HCT116 (cell line): Measurements from ENCODE around the gene GKAP1. TPM values are rescaled to one million over a fixed set of nuclear protein-coding genes. Genes with fewer than 3 reads are reported as not detected.

Source experiments
- ATAC-seq: fragments of 200-7000 bp; cut with Tn5 transposase; 2 replicates; pipeline ENCODE4 v1.9.1; 2020; ENCODE audit warnings: mild to moderate bottlenecking, moderate library complexity
- BruUV-seq: library from RNA; stranded (reverse); fragments of 400-500 nt; replicated peaks from 2 replicates; lab custom pipeline; 2021; lab: Mats Ljungman, UMichigan
- CTCF ChIA-PET: fragments of 300-600 bp; sonication (Branson Sonifier 250); formaldehyde crosslinking; loops from one replicate; lab custom pipeline; 2021; ENCODE audit warnings: antibody characterized with exemption; lab: Charles Lee
- POLR2A ChIA-PET: fragments of 300-600, 350-600 bp; sonication (Branson Sonifier 250); formaldehyde crosslinking; loops from one replicate; lab custom pipeline; 2021; ENCODE audit warnings: antibody characterized with exemption; lab: Charles Lee
- RAD21 ChIA-PET, 2 experiments: fragments of 300-600 bp; sonication (Branson Sonifier 250); formaldehyde crosslinking; loops; one replicate each; lab custom pipeline; 2023; ENCODE audit warnings: low total read pairs in 2 of 2; ENCODE audit not compliant: uncharacterized antibody in 2 of 2, unreplicated experiment in 2 of 2, low non-redundant PET in 1 of 2; lab: Charles Lee
- DNase-seq: peaks from one replicate; pipeline ENCODE4 v3.0.0-alpha.2; 2010; ENCODE audit warnings: low read depth, low spot score
- H2AFZ ChIP-seq: fragments of 200-600 bp; shearing (Covaris generic), sonication (generic); 2 replicates; pipeline ENCODE4 v1.6.1; 2017; ENCODE audit warnings: low read depth, mixed run types, mixed read lengths, antibody characterized with exemption, low read length; ENCODE audit not compliant: poor library complexity, severe bottlenecking
- H3K27ac ChIP-seq: 2 replicates; pipeline ENCODE4 v1.5.1; 2012; ENCODE audit warnings: low read depth, low read length
- H3K27me3 ChIP-seq: fragments of 200-600 bp; sonication (generic); 2 replicates; pipeline ENCODE4 v1.6.1; 2016; ENCODE audit warnings: mixed run types, low read length, mixed read lengths; ENCODE audit not compliant: insufficient read depth
- H3K36me3 ChIP-seq, 2 experiments: fragments of 200-500 bp in 1 of 2; fragments of 200-600 bp in 1 of 2; sonication (Bioruptor generic) in 1 of 2; sonication (generic) in 1 of 2; 2 replicates each; pipeline versions ENCODE4 v1.5.1 to v1.6.1; 2014 to 2016; ENCODE audit warnings: low read length in 2 of 2, inconsistent platforms in 1 of 2, mixed read lengths in 1 of 2, mixed run types in 1 of 2; ENCODE audit not compliant: insufficient read depth in 2 of 2, control insufficient read depth in 1 of 2
- H3K4me1 ChIP-seq, 2 experiments: fragments of 200-600 bp in 1 of 2; sonication (generic) in 1 of 2; 2 replicates each; pipeline versions ENCODE4 v1.5.1 to v1.6.1; 2012 to 2017; ENCODE audit warnings: low read length in 2 of 2, inconsistent platforms in 1 of 2, mild to moderate bottlenecking in 1 of 2, mixed read lengths in 1 of 2, mixed run types in 1 of 2, moderate library complexity in 1 of 2; ENCODE audit not compliant: insufficient read depth in 2 of 2, control insufficient read depth in 1 of 2
- H3K4me2 ChIP-seq: fragments of 200-600 bp; sonication (generic); 2 replicates; pipeline ENCODE4 v1.6.1; 2017; ENCODE audit warnings: mixed run types, low read length, mixed read lengths
- H3K4me3 ChIP-seq, 2 experiments: fragments of 200-600 bp in 1 of 2; sonication (generic) in 1 of 2; replicated peaks in 1 of 2; 2 replicates each; pipeline ENCODE4 v1.5.1; 2011 to 2016; ENCODE audit warnings: low read length in 2 of 2, control low read depth in 1 of 2, low read depth in 1 of 2, mild to moderate bottlenecking in 1 of 2, mixed read lengths in 1 of 2, mixed run types in 1 of 2
- H3K79me2 ChIP-seq: fragments of 200-600 bp; sonication (generic); 2 replicates; pipeline ENCODE4 v1.6.1; 2017; ENCODE audit warnings: mild to moderate bottlenecking, mixed run types, low read length, moderate library complexity, mixed read lengths; ENCODE audit not compliant: insufficient read depth
- H3K9ac ChIP-seq: fragments of 200-600 bp; sonication (generic); 2 replicates; pipeline ENCODE4 v1.6.1; 2016; ENCODE audit warnings: low read length, mixed read lengths
- H3K9me2 ChIP-seq: fragments of 200-600 bp; sonication (generic), shearing (Covaris generic); 2 replicates; pipeline ENCODE4 v1.6.1; 2017; ENCODE audit warnings: mixed run types, mild to moderate bottlenecking, moderate library complexity; ENCODE audit not compliant: insufficient read depth
- H3K9me3 ChIP-seq, 2 experiments: fragments of 200-500 bp in 1 of 2; fragments of 200-600 bp in 1 of 2; sonication (Bioruptor generic) in 1 of 2; sonication (generic) in 1 of 2; 2 replicates each; pipeline ENCODE4 v1.6.1; 2014 to 2017; ENCODE audit warnings: low read length in 2 of 2, mixed read lengths in 2 of 2, inconsistent platforms in 1 of 2, low read depth in 1 of 2, mild to moderate bottlenecking in 1 of 2, mixed run types in 1 of 2, moderate library complexity in 1 of 2; ENCODE audit not compliant: control insufficient read depth in 1 of 2, insufficient read depth in 1 of 2
- H4K20me1 ChIP-seq: fragments of 200-600 bp; sonication (generic), shearing (Covaris generic); 2 replicates; pipeline ENCODE4 v1.6.1; 2017; ENCODE audit warnings: mixed run types, mild to moderate bottlenecking, moderate library complexity; ENCODE audit not compliant: insufficient read depth
- ATF3 ChIP-seq: IDR thresholded peaks from 2 replicates; pipeline ENCODE4 v1.6.1; 2012
- CBX3 ChIP-seq: IDR thresholded peaks from 2 replicates; pipeline ENCODE4 v1.6.1; 2012; ENCODE audit warnings: low read depth
- EGR1 ChIP-seq: IDR thresholded peaks from 2 replicates; pipeline ENCODE4 v1.6.1; 2012; ENCODE audit warnings: low read depth
- ELF1 ChIP-seq: IDR thresholded peaks from 2 replicates; pipeline ENCODE4 v1.6.1; 2012; ENCODE audit warnings: low read depth, borderline replicate concordance
- EZH2 ChIP-seq: fragments of 200-600 bp; sonication (generic); IDR thresholded peaks from 2 replicates; pipeline ENCODE4 v1.6.1; 2017; ENCODE audit warnings: antibody characterized with exemption, mixed run types
- EZH2phosphoT487 ChIP-seq: fragments of 200-600 bp; IDR thresholded peaks from 2 replicates; pipeline ENCODE4 v1.6.1; 2018; ENCODE audit warnings: antibody characterized with exemption, borderline replicate concordance
- JUND ChIP-seq: IDR thresholded peaks from 2 replicates; pipeline ENCODE4 v1.6.1; 2012
- MAX ChIP-seq: IDR thresholded peaks from 2 replicates; pipeline ENCODE4 v1.6.1; 2012
- POLR2AphosphoS5 ChIP-seq: IDR thresholded peaks from 2 replicates; pipeline ENCODE4 v1.6.1; 2011; ENCODE audit warnings: mild to moderate bottlenecking, low read depth, low read length, moderate library complexity
- RAD21 ChIP-seq: IDR thresholded peaks from 2 replicates; pipeline ENCODE4 v1.6.1; 2012; ENCODE audit warnings: low read depth, mild to moderate bottlenecking
- REST ChIP-seq: IDR thresholded peaks from 2 replicates; pipeline ENCODE4 v1.6.1; 2012; ENCODE audit warnings: low read depth
- SIN3A ChIP-seq: IDR thresholded peaks from 2 replicates; pipeline ENCODE4 v1.6.1; 2012; ENCODE audit warnings: low read depth
- ZFX ChIP-seq: fragments of 450-650 bp; IDR thresholded peaks from 2 replicates; pipeline ENCODE4 v1.6.1; 2017
- intact Hi-C: fragments of 100-400 bp; cut with micrococcal nuclease; formaldehyde crosslinking; loops from 2 replicates; pipeline ENCODE4 v1.10.0; 2022
- total RNA-seq: library from RNA; stranded (reverse); gene quantifications from one replicate; pipeline ENCODE4 v1.2.1, GENCODE V29; 2021; ENCODE audit not compliant: unreplicated experiment

Gene GKAP1
- total RNA-seq, 1 experiment from 2014 or later = 6.8 TPM

- Histone ChIP-seq H3K9ac (no peak overlapping the region), H4K20me1 (no peaks in the 10 kb centered on the region), H3K27ac (no peak overlapping the region), H3K4me2 (no peak overlapping the region), H3K4me3 (no peak overlapping the region), H3K27me3 (no peaks in the 10 kb centered on the region), H3K79me2 (no peaks in the 10 kb centered on the region), H3K9me2 (no peaks in the 10 kb centered on the region), H3K4me1 (no peaks in the 10 kb centered on the region), H3K36me3 (no peaks in the 10 kb centered on the region), H2AFZ (no peak overlapping the region), H3K9me3 (no peaks in the 10 kb centered on the region)
- TF ChIP-seq MAX (no peak), RAD21 (no peak), JUND (no peak), EZH2phosphoT487 (no peak), EGR1 (no peak), REST (no peak), ELF1 (no peak)
- DNase-seq (no peak), ATAC-seq (no peak)
- intact Hi-C loops = no loop called here
- ChIA-PET POLR2A (no interaction called here), RAD21 (no interaction called here), CTCF (no interaction called here)
- no TSS peak for BruUV-seq
These were observed 23.5 kb downstream of the GKAP1 start for GRCh38 chr9:83794051-83794450.

- no peaks in the 10 kb centered on the region for H3K9me3 ChIP-seq
- intact Hi-C loops = no loop called here
- no peak overlapping the region for H3K4me2 ChIP-seq
- no peaks in the 10 kb centered on the region for H4K20me1 ChIP-seq
- H2AFZ ChIP-seq = no peak overlapping the region
- H3K4me3 ChIP-seq = no peak overlapping the region
- ATAC-seq (no peak), DNase-seq (no peak)
- H3K9me2 ChIP-seq = no peaks in the 10 kb centered on the region
- RAD21 ChIA-PET = no interaction called here
- H3K9ac ChIP-seq = no peak overlapping the region
- CTCF ChIA-PET = no interaction called here
- H3K4me1 ChIP-seq = no peaks in the 10 kb centered on the region
- TF ChIP-seq REST (no peak), EZH2 (no peak), JUND (no peak), ZFX (no peak), SIN3A (no peak), POLR2AphosphoS5 (no peak), CBX3 (no peak), ATF3 (no peak)
- TF ChIP-seq, all 23 proteins: peak for 0
- Histone ChIP-seq H3K36me3 (no peaks in the 10 kb centered on the region), H3K27ac (no peak overlapping the region), H3K79me2 (no peaks in the 10 kb centered on the region), H3K27me3 (no peaks in the 10 kb centered on the region)
- POLR2A ChIA-PET = no interaction called here
- BruUV-seq = no TSS peak
These were observed 24.8 kb downstream of the GKAP1 start for GRCh38 chr9:83792746-83793145.
